ENCODE results near the gene FMN2. TPM values are rescaled to one million over a fixed set of nuclear protein-coding genes. Genes with fewer than 3 reads are reported as not detected.
"Not testable (repeated sequence)": the region's sequence is repeated elsewhere in the genome, so short reads cannot be mapped to it uniquely, and the experiment has no call there.

FMN2 gene
- total RNA-seq, 3 donors from 2014 or later, result 0.80 to 4.2 (median 3.3) TPM

- peaks cover 0 to 4% of the 10 kb centered on the region in 2 donors for H3K9me3 ChIP-seq
- no peak for TF ChIP-seq POLR2A (IDR thresholded peaks at IDR 0.05)
- TF ChIP-seq POLR2AphosphoS5 (IDR thresholded peaks at IDR 0.05), result no peak
- TF ChIP-seq CTCF (IDR thresholded peaks at IDR 0.05), result no peak
- no peaks in the 10 kb centered on the region for H3K4me1 ChIP-seq
- no peak for DNase-seq (ENCODE audit: low spot score in 2 of 2)
- no peak overlapping the region for H3K27ac ChIP-seq
- no peak overlapping the region for H3K4me3 ChIP-seq
- intact Hi-C loops (cut with DNase I; ENCODE audit: low total_unique reads), result no loop called here
- no peaks in the 10 kb centered on the region for H3K36me3 ChIP-seq
- no peaks in the 10 kb centered on the region for H3K27me3 ChIP-seq
Observed at GRCh38 chr1:240170806-240171205, 79.1 kb downstream of the FMN2 start.

GRCh38 chr1:240171907-240172306 lies 80.2 kb downstream of the FMN2 start:
- TF ChIP-seq POLR2AphosphoS5 (IDR thresholded peaks at IDR 0.05), result no peak
- TF ChIP-seq POLR2A (IDR thresholded peaks at IDR 0.05), result no peak
- no peak for TF ChIP-seq CTCF (IDR thresholded peaks at IDR 0.05)
- no peaks in the 10 kb centered on the region for H3K4me1 ChIP-seq
- no peak overlapping the region for H3K4me3 ChIP-seq
- no peaks in the 10 kb centered on the region for H3K36me3 ChIP-seq
- intact Hi-C loops (cut with DNase I; ENCODE audit: low total_unique reads), result no loop called here
- no peak for DNase-seq (ENCODE audit: low spot score in 2 of 2)
- no peaks in the 10 kb centered on the region for H3K9me3 ChIP-seq
- H3K27me3 ChIP-seq, result no peaks in the 10 kb centered on the region
- H3K27ac ChIP-seq, result no peak overlapping the region

- no peaks in the 10 kb centered on the region for H3K27me3 ChIP-seq
- TF ChIP-seq POLR2A (IDR thresholded peaks at IDR 0.05), result no peak
- TF ChIP-seq POLR2AphosphoS5 (IDR thresholded peaks at IDR 0.05), result no peak
- no peak for TF ChIP-seq CTCF (IDR thresholded peaks at IDR 0.05)
- no peak overlapping the region for H3K27ac ChIP-seq
- no peak overlapping the region for H3K4me3 ChIP-seq
- intact Hi-C loops (cut with DNase I; ENCODE audit: low total_unique reads), result no loop called here
- no peaks in the 10 kb centered on the region for H3K4me1 ChIP-seq
- no peak for DNase-seq (ENCODE audit: low spot score in 2 of 2)
- no peaks in the 10 kb centered on the region for H3K9me3 ChIP-seq
- H3K36me3 ChIP-seq, result no peaks in the 10 kb centered on the region
Observed at GRCh38 chr1:240173836-240174235, 82.2 kb downstream of the FMN2 start.

- Histone ChIP-seq H3K4me1 (no peaks in the 10 kb centered on the region), H3K27me3 (no peaks in the 10 kb centered on the region), H3K9me3 (no peaks in the 10 kb centered on the region), H3K4me3 (no peak overlapping the region), H3K27ac (no peak overlapping the region), H3K36me3 (no peaks in the 10 kb centered on the region)
- TF ChIP-seq POLR2A (IDR thresholded peaks at IDR 0.05) (no peak), CTCF (IDR thresholded peaks at IDR 0.05) (no peak), POLR2AphosphoS5 (IDR thresholded peaks at IDR 0.05) (no peak)
- intact Hi-C loops (cut with DNase I; ENCODE audit: low total_unique reads), result no loop called here
- no peak for DNase-seq (ENCODE audit: low spot score in 2 of 2)
Observed at GRCh38 chr1:240174734-240175133, 83.1 kb downstream of the FMN2 start.

- Histone ChIP-seq H3K36me3 (no peaks in the 10 kb centered on the region), H3K27me3 (no peaks in the 10 kb centered on the region), H3K4me1 (no peaks in the 10 kb centered on the region), H3K27ac (no peak overlapping the region), H3K4me3 (no peak overlapping the region), H3K9me3 (no peaks in the 10 kb centered on the region)
- no peak for TF ChIP-seq POLR2AphosphoS5 (IDR thresholded peaks at IDR 0.05)
- TF ChIP-seq CTCF (IDR thresholded peaks at IDR 0.05), result no peak
- TF ChIP-seq POLR2A (IDR thresholded peaks at IDR 0.05), result no peak
- DNase-seq (ENCODE audit: low spot score in 2 of 2), result no peak
- intact Hi-C loops (cut with DNase I; ENCODE audit: low total_unique reads), result no loop called here
Observed at GRCh38 chr1:240178366-240178765, 86.7 kb downstream of the FMN2 start.

GRCh38 chr1:240184682-240185081 lies 93.0 kb downstream of the FMN2 start:
- DNase-seq (ENCODE audit: low spot score in 2 of 2); H3K4me3 ChIP-seq; H3K36me3 ChIP-seq; intact Hi-C loops (cut with DNase I; ENCODE audit: low total_unique reads); H3K9me3 ChIP-seq; H3K27me3 ChIP-seq; H3K4me1 ChIP-seq; H3K27ac ChIP-seq: not testable (repeated sequence)
